Activated CD4-positive, alpha-beta T cell treated with anti-CD3 and anti-CD28 coated beads for 36 hours (primary cell): Measurements from ENCODE around the gene EXT2. TPM values are rescaled to one million over a fixed set of nuclear protein-coding genes. Genes with fewer than 3 reads are reported as not detected.

Experiments
- ATAC-seq: fragments of 200-7000 bp; cut with Tn5 transposase; one replicate; pipeline ENCODE4 v1.10.0; 2021; ENCODE audit warnings: mild to moderate bottlenecking, moderate library complexity
- CTCF ChIA-PET: fragments of 350-600 bp; sonication (Branson Sonifier 250); formaldehyde crosslinking; loops from one replicate; lab custom pipeline; 2021; ENCODE audit warnings: antibody characterized with exemption; lab: Charles Lee
- POLR2A ChIA-PET: fragments of 350-600 bp; sonication (Branson Sonifier 250); formaldehyde crosslinking; loops from one replicate; lab custom pipeline; 2021; ENCODE audit warnings: antibody characterized with exemption, inconsistent platforms; lab: Charles Lee
- DNase-seq: peaks from one replicate; pipeline ENCODE4 v3.0.0-alpha.2; 2020
- H3K27ac Mint-ChIP-seq: one replicate; pipeline ENCODE4 v1.8.0; 2021; ENCODE audit warnings: mixed read lengths
- H3K27me3 Mint-ChIP-seq: one replicate; pipeline ENCODE4 v1.8.0; 2021; ENCODE audit warnings: mixed read lengths
- H3K36me3 Mint-ChIP-seq: one replicate; pipeline ENCODE4 v1.8.0; 2021; ENCODE audit warnings: low read depth, mixed read lengths
- H3K4me1 Mint-ChIP-seq: one replicate; pipeline ENCODE4 v1.8.0; 2021; ENCODE audit warnings: mixed read lengths
- H3K4me3 Mint-ChIP-seq: one replicate; pipeline ENCODE4 v1.8.0; 2021; ENCODE audit warnings: mild to moderate bottlenecking, moderate library complexity, mixed read lengths
- H3K9me3 Mint-ChIP-seq: one replicate; pipeline ENCODE4 v1.8.0; 2021; ENCODE audit warnings: low read depth, mixed read lengths
- intact Hi-C, 2 experiments: fragments of 100-400 bp; cut with DNase I in 1 of 2; cut with micrococcal nuclease in 1 of 2; formaldehyde crosslinking; loops; one replicate each; pipeline versions ENCODE4 v1.14.2 to v1.15.1; 2022 to 2024; cut with DNase I, micrococcal nuclease
- total RNA-seq, 2 experiments: library from RNA; stranded (reverse); gene quantifications; one replicate each; pipeline ENCODE4 v1.2.3, GENCODE V29; 2021

Gene EXT2
- total RNA-seq, 2 experiments from 2014 or later = 18.4 to 20.6 TPM

- Mint-ChIP-seq H3K4me3 (no peak overlapping the region), H3K36me3 (peaks cover 58% of the 10 kb centered on the region), H3K4me1 (peaks cover 2% of the 10 kb centered on the region), H3K27ac (no peak overlapping the region), H3K27me3 (no peaks in the 10 kb centered on the region), H3K9me3 (peaks cover 3% of the 10 kb centered on the region)
- intact Hi-C loops = no loop called here
- no peak for ATAC-seq
- ChIA-PET CTCF (no interaction called here), POLR2A (no interaction called here)
- no peak for DNase-seq
Measured at GRCh38 chr11:44205352-44205751, 109.9 kb downstream of the EXT2 start.

DNA sequence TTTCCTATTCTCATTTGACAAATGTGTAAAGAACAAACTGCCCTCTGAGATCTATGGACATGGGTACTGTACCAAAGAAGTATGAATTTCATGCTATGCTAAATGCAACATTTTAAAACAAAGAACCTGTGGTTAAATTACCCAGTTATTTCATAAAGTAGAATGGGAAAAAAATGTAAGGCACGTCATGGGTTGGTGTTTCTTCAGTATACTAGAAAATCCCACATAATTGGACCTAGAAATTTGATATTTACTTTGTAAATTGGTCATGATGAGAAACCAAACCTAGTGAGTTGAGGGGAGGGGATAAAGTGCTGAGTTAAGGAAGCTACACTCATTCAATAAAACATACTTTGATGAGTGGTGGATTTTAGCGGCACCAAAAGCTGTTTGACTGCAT, 110.4 kb downstream of the EXT2 start:
- CTCF ChIA-PET = no interaction called here
- intact Hi-C loops = no loop called here
- no peak for DNase-seq
- H3K4me1 Mint-ChIP-seq = peaks cover 2% of the 10 kb centered on the region
- H3K9me3 Mint-ChIP-seq = peaks cover 3% of the 10 kb centered on the region
- POLR2A ChIA-PET = no interaction called here
- H3K27me3 Mint-ChIP-seq = no peaks in the 10 kb centered on the region
- no peak overlapping the region for H3K27ac Mint-ChIP-seq
- H3K36me3 Mint-ChIP-seq = peaks cover 54% of the 10 kb centered on the region
- H3K4me3 Mint-ChIP-seq = no peak overlapping the region
- ATAC-seq = no peak

GRCh38 chr11:44207292-44207691, 111.8 kb downstream of the EXT2 start:
- POLR2A ChIA-PET = no interaction called here
- ATAC-seq = no peak
- peaks cover 49% of the 10 kb centered on the region for H3K36me3 Mint-ChIP-seq
- DNase-seq = no peak
- H3K27ac Mint-ChIP-seq = no peak overlapping the region
- CTCF ChIA-PET = interaction anchor here (1.1 kb wide), 1 partner anchor 19 kb away, joined by 3 read pairs; no protein-coding TSS in a partner anchor
- H3K27me3 Mint-ChIP-seq = no peaks in the 10 kb centered on the region
- peaks cover 7% of the 10 kb centered on the region for H3K9me3 Mint-ChIP-seq
- H3K4me3 Mint-ChIP-seq = no peak overlapping the region
- H3K4me1 Mint-ChIP-seq = peaks cover 2% of the 10 kb centered on the region
- intact Hi-C loops = no loop called here

DNA sequence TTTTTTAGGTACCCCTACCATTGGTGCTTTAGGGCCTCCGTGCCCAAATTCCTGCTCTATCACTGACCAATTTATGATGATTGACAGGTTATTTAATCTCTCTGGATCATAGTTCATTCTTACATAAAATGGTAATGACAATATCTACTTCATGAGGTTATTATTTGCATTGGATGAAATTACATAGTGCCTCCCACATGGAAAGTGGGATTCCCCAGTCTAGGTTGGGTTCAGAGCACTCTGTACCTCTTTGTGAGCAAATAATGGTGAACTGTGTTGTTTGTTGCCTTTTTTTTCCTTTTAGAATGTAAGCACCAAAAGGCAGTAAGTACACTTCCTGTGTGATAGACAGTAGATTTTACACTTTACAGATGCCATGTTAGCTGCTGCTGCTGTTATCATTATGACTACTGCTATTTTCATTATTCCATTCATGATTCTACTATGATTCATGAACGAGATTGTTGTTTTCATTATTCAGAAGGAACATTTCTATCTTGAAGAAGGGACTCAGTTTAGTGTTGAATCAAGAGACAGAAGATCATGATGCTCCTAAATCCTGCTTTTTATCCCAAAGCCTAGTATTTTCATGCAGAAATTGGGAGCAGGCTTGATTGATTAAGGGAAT, 113.6 kb downstream of the EXT2 start:
- Mint-ChIP-seq H3K4me3 (no peak overlapping the region), H3K27ac (no peak overlapping the region), H3K36me3 (peaks cover 53% of the 10 kb centered on the region), H3K9me3 (peaks cover 7% of the 10 kb centered on the region), H3K4me1 (peaks cover 8% of the 10 kb centered on the region), H3K27me3 (no peaks in the 10 kb centered on the region)
- POLR2A ChIA-PET = no interaction called here
- DNase-seq = no peak
- intact Hi-C loops = no loop called here
- CTCF ChIA-PET = no interaction called here
- ATAC-seq = peak; percentile 55

- CTCF ChIA-PET = interaction anchor here (0.6 to 1.2 kb wide), 3 partner anchors 10 to 724 kb away, joined by 3 read pairs; no protein-coding TSS in a partner anchor
Measured at GRCh38 chr11:44212128-44212527, 116.7 kb downstream of the EXT2 start.

DNA sequence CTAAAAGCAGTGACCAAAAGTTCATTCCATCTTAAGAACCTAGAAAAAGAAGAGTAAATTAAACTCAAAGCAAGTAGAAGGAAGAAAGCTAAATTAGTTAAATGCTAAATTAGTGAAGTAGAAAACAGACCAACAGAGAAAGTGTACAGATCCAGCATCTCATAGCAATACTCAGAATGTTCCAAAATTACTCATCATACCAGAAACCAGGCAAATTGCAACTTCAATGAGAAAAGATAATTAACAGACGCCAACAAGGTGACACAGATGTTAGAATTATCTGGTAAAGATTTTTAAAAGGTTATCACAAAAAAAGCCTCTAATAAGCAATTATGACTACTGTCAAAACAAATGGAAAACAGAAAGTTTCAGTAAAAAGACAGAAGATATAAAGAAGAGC, 117.7 kb downstream of the EXT2 start:
- ATAC-seq (no peak), DNase-seq (no peak)
- Mint-ChIP-seq H3K4me1 (peaks cover 8% of the 10 kb centered on the region), H3K4me3 (no peak overlapping the region), H3K27me3 (no peaks in the 10 kb centered on the region), H3K27ac (no peak overlapping the region), H3K9me3 (peaks cover 7% of the 10 kb centered on the region), H3K36me3 (peaks cover 36% of the 10 kb centered on the region)
- CTCF ChIA-PET = interaction anchor here (1.0 to 1.2 kb wide), 2 partner anchors 12 to 62 kb away, joined by 3 to 4 read pairs; no protein-coding TSS in a partner anchor
- intact Hi-C loops = no loop called here
- POLR2A ChIA-PET = no interaction called here

More at GRCh38 chr11:44212128-44212527, 116.7 kb downstream of the EXT2 start:
- Mint-ChIP-seq H3K36me3 (peaks cover 39% of the 10 kb centered on the region), H3K27ac (no peak overlapping the region), H3K4me3 (no peak overlapping the region), H3K9me3 (peaks cover 7% of the 10 kb centered on the region), H3K27me3 (no peaks in the 10 kb centered on the region), H3K4me1 (peaks cover 8% of the 10 kb centered on the region)
- no peak for DNase-seq
- POLR2A ChIA-PET = no interaction called here
- intact Hi-C loops = no loop called here
- ATAC-seq = no peak

DNA sequence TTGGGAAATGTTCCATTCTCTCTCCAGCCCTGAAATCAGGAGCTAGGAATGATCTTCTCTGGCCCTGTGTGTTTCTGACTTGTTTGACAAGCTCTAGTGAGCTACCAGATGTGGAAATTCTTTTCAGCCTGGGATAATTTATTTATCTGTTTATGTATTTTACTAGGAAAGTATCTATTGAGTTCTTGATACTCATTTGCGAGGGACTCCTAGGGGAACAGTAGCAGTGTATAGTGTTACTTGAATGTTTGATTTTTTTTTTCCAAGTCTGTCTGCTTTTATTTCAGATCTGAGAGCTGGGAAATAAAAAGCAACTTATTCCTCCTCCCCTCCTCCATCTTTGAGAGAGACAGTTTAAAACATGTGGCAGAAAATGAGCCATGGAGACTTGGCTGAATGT, 122.0 kb downstream of the EXT2 start:
- Mint-ChIP-seq H3K4me1 (peaks cover 6% of the 10 kb centered on the region), H3K36me3 (peaks cover 26% of the 10 kb centered on the region), H3K4me3 (no peak overlapping the region), H3K27me3 (no peaks in the 10 kb centered on the region), H3K27ac (no peak overlapping the region), H3K9me3 (no peaks in the 10 kb centered on the region)
- ATAC-seq (no peak), DNase-seq (no peak)
- ChIA-PET CTCF (interaction anchor here (0.5 kb wide), 1 partner anchor 39 kb away, joined by 3 read pairs; no protein-coding TSS in a partner anchor), POLR2A (no interaction called here)
- intact Hi-C loops = no loop called here

GRCh38 chr11:44219830-44220796, 124.6 kb downstream of the EXT2 start:
- ATAC-seq (no peak), DNase-seq (no peak)
- POLR2A ChIA-PET = no interaction called here
- no peaks in the 10 kb centered on the region for H3K4me1 Mint-ChIP-seq
- CTCF ChIA-PET = interaction anchor here (0.5 kb wide), 1 partner anchor 64 kb away, joined by 3 read pairs; no protein-coding TSS in a partner anchor
- H3K36me3 Mint-ChIP-seq = peaks cover 21% of the 10 kb centered on the region
- no peak overlapping the region for H3K4me3 Mint-ChIP-seq
- no peak overlapping the region for H3K27ac Mint-ChIP-seq
- no peaks in the 10 kb centered on the region for H3K9me3 Mint-ChIP-seq
- H3K27me3 Mint-ChIP-seq = no peaks in the 10 kb centered on the region
- intact Hi-C loops = loop anchor here in 1 of 2 experiments (10.0 kb wide), 1 partner anchor 125 kb away; the partner anchor contains the start of gene EXT2

GRCh38 chr11:44221456-44221855, 126.0 kb downstream of the EXT2 start:
- no peaks in the 10 kb centered on the region for H3K27me3 Mint-ChIP-seq

GRCh38 chr11:44221992-44222391, 126.5 kb downstream of the EXT2 start:
- Mint-ChIP-seq H3K4me3 (no peak overlapping the region), H3K27ac (no peak overlapping the region), H3K27me3 (no peaks in the 10 kb centered on the region), H3K4me1 (no peaks in the 10 kb centered on the region), H3K36me3 (peaks cover 21% of the 10 kb centered on the region), H3K9me3 (no peaks in the 10 kb centered on the region)
- no peak for ATAC-seq
- ChIA-PET CTCF (interaction anchor here (0.6 to 0.8 kb wide), 2 partner anchors 10 to 64 kb away, joined by 3 to 4 read pairs; no protein-coding TSS in a partner anchor), POLR2A (no interaction called here)
- DNase-seq = no peak
- intact Hi-C loops = loop anchor here in 1 of 2 experiments (10.0 kb wide), 1 partner anchor 127 kb away; the partner anchor contains the start of gene EXT2

More at GRCh38 chr11:44221456-44221855, 126.0 kb downstream of the EXT2 start:
- Mint-ChIP-seq H3K9me3 (no peaks in the 10 kb centered on the region), H3K27ac (no peak overlapping the region), H3K36me3 (peaks cover 21% of the 10 kb centered on the region), H3K4me1 (no peaks in the 10 kb centered on the region), H3K4me3 (no peak overlapping the region)
- intact Hi-C loops = loop anchor here in 1 of 2 experiments (10.0 kb wide), 1 partner anchor 127 kb away; the partner anchor contains the start of gene EXT2
- ATAC-seq (no peak), DNase-seq (no peak)
- ChIA-PET POLR2A (no interaction called here), CTCF (interaction anchor here (0.8 kb wide), 1 partner anchor 64 kb away, joined by 4 read pairs; no protein-coding TSS in a partner anchor)

- H3K27me3 Mint-ChIP-seq = no peaks in the 10 kb centered on the region
- no peak overlapping the region for H3K4me3 Mint-ChIP-seq
- DNase-seq = no peak
Measured at GRCh38 chr11:44223238-44223637, 127.8 kb downstream of the EXT2 start.

More at GRCh38 chr11:44223238-44223637, 127.8 kb downstream of the EXT2 start:
- H3K36me3 Mint-ChIP-seq = peaks cover 16% of the 10 kb centered on the region
- intact Hi-C loops = loop anchor here in 1 of 2 experiments (10.0 kb wide), 1 partner anchor 128 kb away; the partner anchor contains the start of gene EXT2
- POLR2A ChIA-PET = interaction anchor here (0.6 kb wide), 1 partner anchor 8 kb away, joined by 4 read pairs; no protein-coding TSS in a partner anchor
- H3K27ac Mint-ChIP-seq = no peak overlapping the region
- no peaks in the 10 kb centered on the region for H3K9me3 Mint-ChIP-seq
- CTCF ChIA-PET = interaction anchor here (2.4 kb wide), 1 partner anchor 11 kb away, joined by 7 read pairs; no protein-coding TSS in a partner anchor
- H3K4me1 Mint-ChIP-seq = no peaks in the 10 kb centered on the region
- ATAC-seq = no peak
